GM20000 (cell line): Measurements from ENCODE around the gene HBA1.
"Not testable (repeated sequence)": the region's sequence is repeated elsewhere in the genome, so short reads cannot be mapped to it uniquely, and the experiment has no call there.

Source experiments
- DNase-seq: peaks from one replicate; pipeline ENCODE4 v3.0.0; 2012; ENCODE audit warnings: low spot score
- CTCF ChIP-seq: IDR thresholded peaks from 2 replicates; pipeline ENCODE4 v1.5.1; 2012; ENCODE audit warnings: mild to moderate bottlenecking, control low read depth; ENCODE audit errors: extremely low read depth, missing control alignments

The HBA1 gene

DNA sequence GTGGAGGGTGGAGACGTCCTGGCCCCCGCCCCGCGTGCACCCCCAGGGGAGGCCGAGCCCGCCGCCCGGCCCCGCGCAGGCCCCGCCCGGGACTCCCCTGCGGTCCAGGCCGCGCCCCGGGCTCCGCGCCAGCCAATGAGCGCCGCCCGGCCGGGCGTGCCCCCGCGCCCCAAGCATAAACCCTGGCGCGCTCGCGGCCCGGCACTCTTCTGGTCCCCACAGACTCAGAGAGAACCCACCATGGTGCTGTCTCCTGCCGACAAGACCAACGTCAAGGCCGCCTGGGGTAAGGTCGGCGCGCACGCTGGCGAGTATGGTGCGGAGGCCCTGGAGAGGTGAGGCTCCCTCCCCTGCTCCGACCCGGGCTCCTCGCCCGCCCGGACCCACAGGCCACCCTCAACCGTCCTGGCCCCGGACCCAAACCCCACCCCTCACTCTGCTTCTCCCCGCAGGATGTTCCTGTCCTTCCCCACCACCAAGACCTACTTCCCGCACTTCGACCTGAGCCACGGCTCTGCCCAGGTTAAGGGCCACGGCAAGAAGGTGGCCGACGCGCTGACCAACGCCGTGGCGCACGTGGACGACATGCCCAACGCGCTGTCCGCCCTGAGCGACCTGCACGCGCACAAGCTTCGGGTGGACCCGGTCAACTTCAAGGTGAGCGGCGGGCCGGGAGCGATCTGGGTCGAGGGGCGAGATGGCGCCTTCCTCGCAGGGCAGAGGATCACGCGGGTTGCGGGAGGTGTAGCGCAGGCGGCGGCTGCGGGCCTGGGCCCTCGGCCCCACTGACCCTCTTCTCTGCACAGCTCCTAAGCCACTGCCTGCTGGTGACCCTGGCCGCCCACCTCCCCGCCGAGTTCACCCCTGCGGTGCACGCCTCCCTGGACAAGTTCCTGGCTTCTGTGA is at the start of gene HBA1:
Gene HBA1, plus strand, starts transcription at position 204 of the 906 bp plus-strand sequence. Its CDS starts 37 bp downstream, at position 241.
- DNase-seq, result not testable (repeated sequence)

DNA sequence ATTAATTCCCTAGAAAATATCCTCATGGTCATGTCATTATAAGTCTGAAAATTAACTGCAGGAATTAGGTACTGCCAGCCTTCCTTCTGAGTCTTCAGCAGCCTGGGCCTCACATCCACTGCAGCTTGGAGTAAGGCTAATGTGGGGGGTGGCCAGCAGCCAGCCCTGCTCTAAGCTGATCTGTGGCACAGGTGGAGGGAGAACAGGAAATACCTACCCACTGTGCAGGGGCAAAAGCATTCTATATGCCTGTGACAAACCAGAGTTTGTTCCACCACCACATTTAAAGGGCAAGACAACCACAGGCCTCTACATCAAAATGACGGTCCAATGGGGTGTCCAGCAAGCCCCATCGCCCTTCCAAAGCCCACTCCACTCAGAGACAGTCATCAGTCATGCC is 47.4 kb upstream of the HBA1 start:
- no peak for DNase-seq
- no peak for TF ChIP-seq CTCF

DNA sequence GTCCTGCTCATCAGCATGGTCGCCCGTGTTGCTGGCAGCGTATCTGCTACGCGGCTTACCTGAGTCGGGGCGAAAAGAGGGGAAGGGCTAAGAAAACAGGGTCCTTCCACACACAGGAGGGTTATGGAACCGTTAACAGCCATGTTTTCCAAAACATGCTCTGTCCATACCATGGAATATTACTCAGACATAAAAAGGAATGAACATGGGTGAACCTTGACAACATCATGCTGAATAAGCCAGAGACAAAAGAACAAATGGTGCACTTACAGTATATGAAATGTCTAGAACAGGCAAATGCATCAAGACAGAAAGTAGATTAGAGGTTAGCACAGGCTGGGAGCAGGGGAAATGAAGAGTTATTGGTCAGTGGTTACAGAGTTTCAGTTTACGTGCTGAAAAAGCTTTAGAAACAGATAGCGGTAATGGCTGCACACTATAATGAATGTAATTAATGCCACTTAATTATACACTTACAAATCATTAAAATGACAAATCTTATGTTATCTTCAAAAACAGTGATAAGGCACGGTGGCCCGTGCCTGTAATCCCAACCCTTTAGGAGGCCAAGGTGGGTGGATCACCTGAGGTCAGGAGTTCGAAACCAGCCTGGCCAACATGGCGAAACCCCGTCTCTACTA is 45.8 kb upstream of the HBA1 start:
- no peak for DNase-seq
- TF ChIP-seq CTCF, result no peak

DNA sequence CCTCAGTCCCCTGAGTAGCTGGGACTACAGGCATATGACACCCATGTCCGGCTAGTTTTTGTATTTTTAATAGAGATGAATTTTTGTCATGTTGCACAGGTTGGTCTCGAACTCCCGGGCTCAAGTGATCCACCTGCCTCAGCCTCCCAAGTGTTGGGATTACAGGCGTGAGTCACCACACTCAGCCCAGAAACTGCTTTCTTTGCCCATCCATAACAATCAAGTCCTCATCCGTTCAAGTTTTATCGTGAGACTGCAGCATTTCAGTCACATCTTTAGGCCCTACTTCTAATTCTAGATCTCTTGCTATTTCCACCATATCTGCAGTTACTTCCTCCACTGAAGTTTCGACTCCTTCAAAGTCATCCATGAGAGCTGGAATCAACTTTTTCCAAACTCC is 44.4 kb upstream of the HBA1 start:
- DNase-seq, result no peak
- TF ChIP-seq CTCF, result no peak

DNA sequence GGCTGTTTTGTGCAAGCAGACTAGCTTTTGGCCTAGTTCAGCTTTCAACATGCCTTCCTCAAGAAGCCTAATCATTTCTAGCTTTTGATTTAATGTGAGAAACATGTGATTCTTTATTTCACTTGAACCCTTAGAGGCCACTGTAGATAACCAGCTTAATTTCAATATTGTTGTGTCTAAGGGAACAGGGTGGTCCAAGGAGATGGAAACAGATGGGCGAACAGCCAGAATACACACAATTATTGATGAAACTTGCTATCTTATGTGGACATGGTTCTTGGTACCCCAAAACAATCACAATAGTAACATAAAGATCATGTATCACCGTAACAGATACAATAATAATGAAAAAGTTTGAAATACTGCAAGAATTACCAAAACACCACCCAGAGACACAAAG is 42.8 kb upstream of the HBA1 start:
- TF ChIP-seq CTCF, result no peak
- no peak for DNase-seq

DNA sequence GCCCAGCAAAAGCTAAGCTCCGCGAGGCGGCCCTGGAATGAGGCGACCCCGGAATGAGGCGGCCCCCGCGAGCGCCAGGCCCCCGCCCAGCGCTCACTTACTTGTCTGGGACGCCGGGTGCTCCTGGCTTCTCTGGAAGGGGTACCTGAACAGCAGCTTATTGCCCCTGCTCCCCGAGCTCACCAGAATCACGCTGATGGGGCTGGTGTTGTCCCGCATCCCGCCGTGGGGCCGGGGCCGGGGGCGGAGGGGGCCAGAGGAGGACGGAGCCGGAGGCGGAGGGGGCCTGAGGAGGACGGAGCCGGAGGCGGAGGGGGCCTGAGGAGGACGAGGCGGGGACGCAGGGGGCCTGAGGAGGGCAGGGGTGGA is 38.4 kb upstream of the HBA1 start:
- DNase-seq, result peak; percentile 38
- no peak for TF ChIP-seq CTCF

DNA sequence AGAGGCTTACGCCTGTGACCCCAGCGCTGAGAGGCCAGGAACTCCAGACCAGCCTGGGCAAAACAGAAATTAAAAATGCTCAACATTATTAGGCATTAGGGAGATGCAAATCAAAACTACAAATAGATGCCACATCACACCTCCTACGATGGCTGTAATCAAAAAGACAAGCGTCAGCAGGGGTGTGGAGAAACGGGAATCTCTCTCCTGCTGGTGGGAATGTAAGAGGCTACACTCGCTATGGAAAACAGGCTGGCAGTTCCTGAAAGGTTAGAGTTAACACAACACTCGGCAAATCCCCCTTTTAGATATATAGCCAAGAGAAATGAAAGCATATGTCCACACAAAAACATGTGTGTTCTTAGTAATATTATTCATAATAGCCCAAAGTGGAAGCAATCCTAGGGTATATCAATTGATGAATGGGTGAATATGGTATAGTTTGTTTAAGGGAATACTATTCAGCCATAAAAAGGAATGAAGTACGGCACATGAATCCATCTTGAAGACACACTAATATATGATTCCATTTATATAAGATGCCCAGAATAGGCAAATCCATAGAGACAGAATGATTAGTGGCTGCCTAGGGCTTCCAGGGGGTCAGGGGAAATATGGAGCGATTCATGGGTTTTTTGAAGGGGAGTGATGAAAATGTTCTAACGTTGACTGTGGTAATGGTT is 36.2 kb upstream of the HBA1 start:
- no peak for DNase-seq
- TF ChIP-seq CTCF, result no peak
